Fibroblast of peridontal ligament (primary cell): ENCODE results near the gene FETUB.

Source experiments
- DNase-seq: peaks from one replicate; pipeline ENCODE4 v3.0.0-alpha.2; 2010; ENCODE audit errors: extremely low read depth

The FETUB gene

DNA sequence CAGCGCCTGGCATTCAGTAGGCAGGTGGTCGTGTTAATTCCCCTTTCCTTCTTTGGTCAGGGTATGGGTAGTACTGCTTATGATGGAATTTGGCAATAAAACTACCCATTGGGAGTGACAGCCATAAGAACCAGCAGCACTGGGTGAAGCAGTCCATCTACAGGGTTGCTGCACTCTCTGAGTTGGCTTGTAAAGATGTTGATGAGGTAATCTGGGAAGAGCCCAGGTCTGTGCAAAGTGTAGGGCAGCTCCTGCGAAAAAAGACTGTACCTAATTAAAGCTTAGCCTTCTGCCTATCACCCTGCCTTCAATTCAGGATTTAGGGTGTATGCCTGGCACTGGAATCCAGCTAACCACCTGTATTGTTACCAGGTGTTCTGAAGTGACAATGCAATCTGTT, 4.7 kb upstream of the FETUB start:
- DNase-seq = no peak

DNA sequence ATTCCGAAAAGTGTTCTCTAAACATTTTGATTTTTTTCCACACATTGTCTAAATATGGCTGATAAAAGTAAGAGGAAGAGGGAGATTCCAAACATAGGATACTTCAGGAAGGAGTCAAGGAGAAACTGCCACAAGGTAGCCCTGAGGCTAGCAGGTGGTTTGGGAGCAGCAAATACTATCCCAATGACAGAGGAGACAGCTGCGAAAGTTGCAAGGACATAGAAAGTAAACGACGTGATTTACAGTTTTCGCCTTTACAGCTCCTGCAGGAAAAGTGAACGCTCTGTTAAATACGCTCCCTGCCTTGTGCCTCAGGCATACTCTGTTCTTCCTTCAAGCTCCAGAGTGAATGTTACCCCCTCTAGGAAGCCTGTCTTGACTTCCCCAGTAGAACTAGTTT, 3.7 kb upstream of the FETUB start:
- no peak for DNase-seq

- DNase-seq = no peak
Measured at GRCh38 chr3:186637686-186638085, 2.5 kb upstream of the FETUB start.

DNA sequence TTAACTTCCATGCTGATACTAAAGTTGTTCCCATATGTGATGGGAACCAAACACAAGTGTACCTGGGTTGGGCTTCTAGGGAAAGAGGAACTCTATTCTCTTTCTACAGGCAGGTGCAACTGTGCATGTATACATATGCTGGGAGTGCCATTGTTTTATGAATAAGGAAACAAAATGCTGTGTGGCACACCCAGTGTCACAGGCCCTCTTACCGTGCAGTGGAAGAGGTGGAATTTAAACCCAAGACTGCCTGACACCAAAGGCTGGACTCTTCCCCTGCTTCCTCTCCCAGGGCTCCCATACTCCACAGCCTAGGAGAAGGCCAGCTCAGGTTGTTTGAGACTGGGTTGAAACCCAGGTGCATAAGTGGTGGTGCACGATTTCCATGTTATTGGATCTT, 1.9 kb upstream of the FETUB start:
- no peak for DNase-seq

GRCh38 chr3:186640473-186640818, 247 bp downstream of the FETUB start:
- DNase-seq = no peak

DNA sequence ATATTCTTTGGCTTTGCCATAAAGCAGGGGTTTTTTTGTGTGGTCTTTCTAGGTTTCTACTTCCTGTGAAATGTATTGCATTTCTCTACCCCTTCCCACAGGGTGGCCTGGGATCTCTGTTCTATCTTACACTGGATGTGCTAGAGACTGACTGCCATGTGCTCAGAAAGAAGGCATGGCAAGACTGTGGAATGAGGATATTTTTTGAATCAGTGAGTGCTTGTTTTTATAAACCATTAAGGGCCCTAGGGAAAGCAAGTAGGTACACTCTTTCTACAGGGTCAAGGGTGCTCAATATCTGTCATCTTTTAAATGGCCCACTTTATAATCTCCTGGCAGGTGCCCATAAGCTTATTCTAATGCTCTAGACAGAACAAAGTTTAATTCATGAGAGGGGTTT, 730 bp downstream of the FETUB start:
- no peak for DNase-seq

GRCh38 chr3:186642014-186642413, 1.8 kb downstream of the FETUB start:
- DNase-seq = no peak

DNA sequence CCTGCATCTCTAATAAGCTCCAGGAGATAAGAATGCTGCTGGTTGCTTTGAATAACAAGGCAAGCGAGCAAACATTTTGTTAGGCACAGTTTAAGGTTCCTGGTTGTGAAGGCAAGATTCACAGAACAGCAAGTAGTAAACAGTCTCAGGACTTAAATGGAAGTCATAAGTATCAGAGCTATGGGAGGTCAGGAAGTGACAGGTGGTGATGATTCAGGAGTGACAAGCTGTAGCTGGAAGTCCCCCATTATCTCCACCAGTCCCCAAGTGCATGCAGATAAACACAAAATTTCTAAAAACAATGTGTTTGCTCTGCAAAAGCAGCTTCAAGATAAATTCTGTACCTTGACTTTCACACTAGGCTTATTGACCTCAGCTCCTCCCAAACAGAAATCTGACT, 3.3 kb downstream of the FETUB start:
- no peak for DNase-seq

DNA sequence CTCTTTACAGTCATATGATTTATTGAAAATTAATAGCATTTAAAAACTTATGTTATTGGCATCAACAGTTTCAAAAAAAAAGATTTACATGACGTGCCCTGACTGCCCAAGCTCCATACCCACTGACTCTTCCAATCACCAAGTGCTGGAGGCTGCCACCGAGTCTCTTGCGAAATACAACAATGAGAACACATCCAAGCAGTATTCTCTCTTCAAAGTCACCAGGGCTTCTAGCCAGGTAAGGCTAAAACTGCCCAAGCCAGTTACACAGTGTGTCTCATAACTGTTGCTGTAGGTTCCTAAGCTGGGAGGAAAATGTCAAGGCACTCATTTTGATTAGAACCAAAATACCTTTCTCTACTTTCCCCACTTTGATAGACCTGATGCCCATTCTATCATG, 4.5 kb downstream of the FETUB start:
- DNase-seq = no peak

- DNase-seq = no peak
Measured at GRCh38 chr3:186646106-186646505, 5.9 kb downstream of the FETUB start.

- no peak for DNase-seq
Measured at GRCh38 chr3:186646841-186647240, 6.6 kb downstream of the FETUB start.

- DNase-seq = no peak
Measured at GRCh38 chr3:186648851-186649250, 8.7 kb downstream of the FETUB start.

DNA sequence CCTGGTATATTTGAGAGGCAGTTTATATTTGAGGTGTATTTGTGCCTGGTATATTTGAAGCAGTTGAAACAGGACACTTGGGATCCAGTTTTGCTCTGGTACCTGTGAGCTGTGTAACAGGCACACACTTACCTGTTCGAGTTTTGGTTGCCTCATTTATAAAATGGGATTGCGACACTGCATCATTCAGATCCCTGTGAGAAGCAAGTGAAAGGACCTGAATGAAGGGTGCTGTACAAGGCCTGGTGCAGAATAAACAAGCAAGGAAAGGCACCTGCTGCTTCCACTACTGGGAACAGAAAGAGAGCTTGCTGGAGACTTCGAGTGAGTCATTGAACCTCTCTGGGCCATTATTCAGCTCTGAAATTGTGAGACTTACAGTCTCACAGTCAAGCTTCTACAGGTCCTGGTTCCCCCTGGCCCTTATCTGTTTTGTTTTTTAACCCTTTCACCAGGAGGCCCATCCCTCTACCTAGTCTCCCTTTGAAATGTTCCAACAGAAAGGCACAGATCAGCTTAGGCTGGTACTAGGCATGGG, 11.5 kb downstream of the FETUB start:
- DNase-seq = no peak

DNA sequence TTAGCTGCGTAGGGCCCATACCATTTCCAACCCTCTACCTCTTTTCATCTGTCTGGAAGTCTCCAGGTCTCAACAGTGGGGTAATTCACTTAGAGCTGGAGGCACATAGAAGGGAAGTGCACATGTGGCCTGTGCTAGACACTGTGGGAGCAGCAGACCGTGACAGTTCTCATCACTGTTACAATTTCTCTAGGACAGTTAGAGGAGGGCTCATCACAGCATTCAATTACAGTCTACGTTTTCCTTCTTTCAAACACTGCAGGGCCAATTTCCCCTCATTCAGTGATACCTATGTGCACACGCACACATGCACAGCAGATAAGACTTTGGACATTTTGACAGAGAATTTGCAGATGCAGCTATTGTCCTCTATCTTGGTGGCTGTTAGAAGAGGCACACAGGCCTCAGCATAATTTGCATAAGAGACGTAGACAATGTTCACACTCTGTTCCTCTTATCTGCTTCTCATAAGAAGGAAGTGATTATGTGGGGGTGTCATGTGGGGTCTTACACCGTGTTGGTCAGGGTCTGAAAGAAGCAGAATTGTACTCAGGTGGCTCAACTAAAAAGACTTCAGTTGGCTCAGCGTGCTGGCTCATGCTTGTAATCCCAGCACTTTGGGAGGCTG, 13.0 kb downstream of the FETUB start:
- no peak for DNase-seq

DNA sequence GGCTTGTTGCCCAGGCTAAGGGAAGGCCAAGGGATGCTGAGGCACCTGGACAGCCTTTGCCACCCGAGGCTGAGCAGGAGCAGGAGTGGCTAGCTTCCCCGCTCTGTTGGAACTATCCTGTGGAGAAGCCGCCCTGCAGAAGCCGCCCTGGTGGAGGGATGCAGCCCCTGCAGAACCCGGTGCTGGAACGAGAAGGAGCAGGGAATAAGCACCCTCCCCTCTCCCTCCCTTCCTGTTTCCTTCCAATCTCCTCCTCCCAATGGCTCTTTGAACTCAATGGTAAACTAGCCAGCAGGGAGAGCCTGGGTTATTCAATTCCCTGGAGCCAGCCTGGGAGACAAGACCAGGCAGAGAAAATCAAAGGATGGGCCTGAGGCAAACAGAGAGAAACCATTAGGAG, 13.8 kb downstream of the FETUB start:
- DNase-seq = no peak

DNA sequence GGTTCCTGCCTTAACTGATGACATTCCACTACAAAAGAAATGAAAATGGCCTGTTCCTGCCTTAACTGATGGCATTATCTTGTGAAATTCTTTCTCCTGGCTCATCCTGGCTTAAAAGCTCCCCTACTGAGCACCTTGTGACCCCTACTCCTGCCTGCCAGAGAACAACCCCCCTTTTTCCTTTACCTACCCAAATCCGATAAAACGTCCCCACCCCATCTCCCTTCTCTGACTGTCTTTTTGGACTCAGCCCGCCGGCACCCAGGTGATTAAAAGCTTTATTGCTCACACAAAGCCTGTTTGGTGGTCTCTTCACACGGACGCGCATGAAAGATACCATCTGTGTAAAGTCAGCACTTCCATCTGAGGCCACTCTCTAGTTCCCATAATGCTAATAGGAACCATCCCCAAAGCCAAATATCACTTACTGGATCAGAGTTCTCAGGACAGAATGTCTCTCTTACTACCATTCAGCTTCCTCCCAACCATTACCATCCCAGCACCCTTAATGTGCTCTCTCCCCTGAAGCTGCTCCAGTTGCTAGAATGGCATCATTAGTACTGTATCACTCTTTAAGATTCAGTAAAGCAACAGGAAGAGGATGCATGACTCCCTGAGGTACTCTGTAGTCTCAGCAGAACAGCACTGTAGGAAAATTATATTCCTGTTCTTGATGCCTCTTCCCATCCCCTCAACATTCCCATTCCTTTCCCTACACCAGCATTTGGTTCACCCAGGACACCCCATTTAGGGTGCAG, 23.3 kb downstream of the FETUB start:
- DNase-seq = no peak

- no peak for DNase-seq
Measured at GRCh38 chr3:186664119-186664495, 23.9 kb downstream of the FETUB start.

DNA sequence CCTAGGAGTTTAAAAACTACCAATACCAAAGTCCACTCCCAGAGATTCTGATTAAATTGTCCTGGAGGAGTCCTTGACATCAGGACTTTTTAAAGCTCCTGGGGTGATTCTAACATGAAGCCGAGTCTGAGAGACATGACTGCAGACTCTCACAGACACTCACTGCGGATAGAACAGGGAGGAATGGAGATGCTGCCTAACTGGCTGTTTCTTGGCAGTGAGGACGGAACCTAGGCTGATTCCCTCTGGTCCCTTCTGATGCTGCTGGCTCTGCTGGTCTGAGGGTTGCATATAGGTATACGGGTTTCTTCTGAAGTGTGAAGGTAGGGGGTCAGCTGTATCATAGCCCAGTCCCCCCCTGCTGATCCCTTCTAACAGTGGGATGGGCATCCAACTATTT, 24.3 kb downstream of the FETUB start:
- no peak for DNase-seq

GRCh38 chr3:186665625-186666188, 25.5 kb downstream of the FETUB start, which contains the start of gene HRG:
TSS of gene HRG (plus strand) at chr3:186666014. CDS start at chr3:186666032, 18 bp downstream.
- no peak for DNase-seq

GRCh38 chr3:186668426-186668825, 28.2 kb downstream of the FETUB start:
- DNase-seq = no peak

DNA sequence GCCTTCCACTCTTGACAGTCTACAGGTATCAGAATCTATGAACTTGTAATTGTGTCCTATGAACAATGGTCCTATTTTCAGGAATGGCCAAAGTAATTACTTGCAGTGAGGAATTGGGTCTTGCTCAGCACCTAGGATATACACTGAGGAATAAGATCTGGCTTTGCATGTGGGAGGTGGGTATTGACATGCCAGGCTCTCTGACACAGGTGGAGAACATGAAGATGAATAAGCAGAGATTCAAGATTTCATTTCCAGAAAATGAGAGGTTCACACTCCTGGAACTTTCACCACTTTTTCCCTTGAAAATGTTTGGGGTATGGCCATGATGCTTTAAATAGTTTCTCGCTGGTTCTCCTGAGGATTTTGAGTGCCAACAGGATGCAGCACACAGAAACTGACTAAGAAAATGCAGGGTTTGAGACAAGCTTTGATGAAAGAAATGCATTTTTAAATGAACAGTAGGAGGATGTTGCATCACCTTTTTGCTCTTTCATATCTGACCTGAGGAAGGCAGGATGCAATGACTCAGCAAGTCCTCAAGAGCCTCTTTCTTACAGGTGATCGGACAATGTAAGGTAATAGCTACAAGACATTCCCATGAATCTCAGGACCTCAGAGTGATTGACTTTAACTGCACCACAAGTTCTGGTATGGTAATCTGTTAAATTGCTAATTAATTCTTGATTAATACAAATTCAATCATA, 29.3 kb downstream of the FETUB start:
- DNase-seq = no peak

GRCh38 chr3:186670155-186670554, 30.0 kb downstream of the FETUB start:
- no peak for DNase-seq

GRCh38 chr3:186671051-186671450, 30.9 kb downstream of the FETUB start:
- no peak for DNase-seq
